Endothelial cell of umbilical vein (primary cell): ENCODE data around the gene RUVBL1. TPM values are rescaled to one million over a fixed set of nuclear protein-coding genes. Genes with fewer than 3 reads are reported as not detected.

Experiments used
- BruUV-seq: library from RNA; stranded (reverse); fragments of 400-500 nt; replicated peaks from 2 replicates; lab custom pipeline; 2021; lab: Mats Ljungman, UMichigan
- CTCF ChIA-PET: fragments of 300-600, 350-600 bp; sonication (Branson Sonifier 250); formaldehyde crosslinking; loops from one replicate; lab custom pipeline; 2021; ENCODE audit warnings: antibody characterized with exemption, inconsistent platforms; lab: Charles Lee
- POLR2A ChIA-PET: fragments of 300-600, 350-600 bp; sonication (Branson Sonifier 250); formaldehyde crosslinking; loops from one replicate; lab custom pipeline; 2021; ENCODE audit warnings: antibody characterized with exemption, inconsistent platforms; lab: Charles Lee
- DNase-seq: peaks from one replicate; pipeline ENCODE4 v3.0.0-alpha.2; 2011; ENCODE audit warnings: low read depth, low spot score
- FAIRE-seq: peaks from 2 replicates; lab custom pipeline; 2011; peaks lifted over from hg19 to GRCh38; lab: Jason Lieb, UNC
- H2AFZ ChIP-seq: 2 replicates; pipeline ENCODE4 v1.6.0; 2012; ENCODE audit warnings: low read depth, low read length, control low read depth, inconsistent platforms
- H3K27ac ChIP-seq: 2 replicates; pipeline ENCODE4 v1.5.1; 2011; ENCODE audit warnings: low read depth, mild to moderate bottlenecking, control low read depth, low read length, moderate library complexity; ENCODE audit not compliant: insufficient read depth
- H3K27me3 ChIP-seq, 2 experiments: 2 replicates each; pipeline versions ENCODE4 v1.6.0 to v1.6.1; 2011; ENCODE audit warnings: low read length in 2 of 2, mixed read lengths in 1 of 2; ENCODE audit not compliant: control insufficient read depth in 2 of 2, insufficient read depth in 2 of 2
- H3K36me3 ChIP-seq, 2 experiments: 2 replicates in 1 of 2; 3 replicates in 1 of 2; pipeline ENCODE4 v1.5.1; 2011; ENCODE audit warnings: low read length in 2 of 2, mild to moderate bottlenecking in 1 of 2, moderate library complexity in 1 of 2; ENCODE audit not compliant: control insufficient read depth in 2 of 2, insufficient read depth in 2 of 2; ENCODE audit errors: extremely low read depth in 1 of 2
- H3K4me1 ChIP-seq: 3 replicates; pipeline ENCODE4 v1.5.1; 2011; ENCODE audit warnings: mild to moderate bottlenecking, low read length; ENCODE audit not compliant: control insufficient read depth, insufficient read depth; ENCODE audit errors: extremely low read depth
- H3K4me2 ChIP-seq: 2 replicates; pipeline ENCODE4 v1.6.1; 2011; ENCODE audit warnings: low read length, control low read depth, mixed read lengths; ENCODE audit not compliant: insufficient read depth
- H3K4me3 ChIP-seq, 3 experiments: fragments of 200-600 bp in 1 of 3; sonication (generic), shearing (Covaris generic) in 1 of 3; replicated peaks in 1 of 3; 2 replicates each; pipeline ENCODE4 v1.5.1; 2011 to 2016; ENCODE audit warnings: control low read depth in 3 of 3, low read length in 3 of 3, mild to moderate bottlenecking in 2 of 3, inconsistent platforms in 1 of 3, low read depth in 1 of 3, moderate library complexity in 1 of 3; ENCODE audit not compliant: insufficient read depth in 1 of 3
- H3K79me2 ChIP-seq: 2 replicates; pipeline ENCODE4 v1.6.0; 2012; ENCODE audit warnings: low read length, inconsistent platforms; ENCODE audit not compliant: control insufficient read depth, insufficient read depth
- H3K9ac ChIP-seq: replicated peaks from 2 replicates; pipeline ENCODE3; 2011; ENCODE audit warnings: low read length, control low read depth; ENCODE audit not compliant: insufficient read depth; ENCODE audit errors: extremely low read depth
- H3K9me1 ChIP-seq: replicated peaks from 3 replicates; pipeline ENCODE4 v1.6.0; 2011; ENCODE audit warnings: mild to moderate bottlenecking, low read length; ENCODE audit not compliant: control insufficient read depth, insufficient read depth; ENCODE audit errors: extremely low read depth
- H3K9me3 ChIP-seq: replicated peaks from 2 replicates; pipeline ENCODE4 v1.5.1; 2012; ENCODE audit warnings: low read length, inconsistent platforms; ENCODE audit not compliant: control insufficient read depth, insufficient read depth
- H4K20me1 ChIP-seq: replicated peaks from 2 replicates; pipeline ENCODE3; 2011; ENCODE audit warnings: mild to moderate bottlenecking, low read length; ENCODE audit not compliant: control insufficient read depth, insufficient read depth; ENCODE audit errors: extremely low read depth
- EZH2 ChIP-seq: IDR thresholded peaks from 2 replicates; pipeline ENCODE4 v1.6.1; 2012; ENCODE audit warnings: borderline replicate concordance, low read depth, mild to moderate bottlenecking, moderate library complexity, low read length, inconsistent platforms; ENCODE audit not compliant: severe bottlenecking
- FOS ChIP-seq: IDR thresholded peaks from 2 replicates; pipeline ENCODE4 v1.6.1; 2011; ENCODE audit warnings: mild to moderate bottlenecking, low read length, moderate library complexity, borderline replicate concordance; ENCODE audit not compliant: insufficient read depth
- GATA2 ChIP-seq: IDR thresholded peaks from 2 replicates; pipeline ENCODE4 v1.7.0; 2011; ENCODE audit warnings: low read depth, mild to moderate bottlenecking, moderate library complexity, mixed read lengths, low read length; ENCODE audit not compliant: insufficient read length, insufficient read depth
- JUN ChIP-seq: IDR thresholded peaks from 2 replicates; pipeline ENCODE4 v1.6.1; 2011; ENCODE audit warnings: borderline replicate concordance, low read depth; ENCODE audit not compliant: insufficient read length, insufficient read depth
- MYC ChIP-seq: IDR thresholded peaks from one replicate; pipeline ENCODE4 v1.6.1; 2011; ENCODE audit warnings: mild to moderate bottlenecking, low read depth, low read length
- dilution Hi-C: fragments of 300-500 bp; cut with MboI; formaldehyde crosslinking; loops from one replicate; pipeline ENCODE4 v1.15.0; 2019; ENCODE audit warnings: low sequenced_read_pairs; ENCODE audit not compliant: extremely low pct_ligation_motif_present
- intact Hi-C: fragments of 100-400 bp; cut with micrococcal nuclease; formaldehyde crosslinking; loops from one replicate; pipeline ENCODE4 v1.10.0; 2022
- polyA plus RNA-seq, 4 experiments: library from polyadenylated mRNA; depleted of rRNA in 3 of 4; stranded (reverse) in 3 of 4; unstranded in 1 of 4; fragments of >200 nt; gene quantifications; 2 replicates each; pipeline versions ENCODE4 v1.2.1 to v1.2.3, GENCODE V29; 2011 to 2012; ENCODE audit warnings: missing spikeins in 1 of 4
- total RNA-seq: library from RNA; stranded (reverse); gene quantifications from 2 replicates; pipeline ENCODE4 v1.2.3, GENCODE V29; 2021
- TF ChIP-seq, protein P1 (sequence below), 2 donors: IDR thresholded peaks; 1 replicate in 1 of 2; 2 replicates in 1 of 2; pipeline ENCODE4 v1.5.1; 2011; ENCODE audit warnings: low read length in 2 of 2, mild to moderate bottlenecking in 2 of 2, moderate library complexity in 2 of 2, control low read depth in 1 of 2, inconsistent platforms in 1 of 2, low read depth in 1 of 2; ENCODE audit not compliant: insufficient read depth in 1 of 2; ENCODE audit errors: extremely low read depth in 1 of 2
- TF ChIP-seq, protein P2 (sequence below): IDR thresholded peaks from 2 replicates; pipeline ENCODE4 v1.6.1; 2011; ENCODE audit not compliant: insufficient read depth, insufficient read length

Gene RUVBL1
- total and polyA plus RNA-seq, 2 donors (not counting 3 experiments of a cell fraction or from before 2014, with no cell fraction given), result 52.5 to 58.5 TPM

- Histone ChIP-seq H3K9me1 (no peaks in the 10 kb centered on the region), H3K4me3 (no peak overlapping the region), H3K4me1 (no peaks in the 10 kb centered on the region), H3K27ac (no peak overlapping the region), H3K9me3 (no peaks in the 10 kb centered on the region), H3K36me3 (no peaks in the 10 kb centered on the region), H2AFZ (no peak overlapping the region), H3K79me2 (no peaks in the 10 kb centered on the region), H3K4me2 (no peak overlapping the region), H4K20me1 (no peaks in the 10 kb centered on the region), H3K27me3 (no peaks in the 10 kb centered on the region), H3K9ac (no peak overlapping the region)
- FAIRE-seq, result no peak
- intact Hi-C loops, result no loop called here
- DNase-seq, result no peak
- POLR2A ChIA-PET, result no interaction called here
- TF ChIP-seq, protein P1, sequence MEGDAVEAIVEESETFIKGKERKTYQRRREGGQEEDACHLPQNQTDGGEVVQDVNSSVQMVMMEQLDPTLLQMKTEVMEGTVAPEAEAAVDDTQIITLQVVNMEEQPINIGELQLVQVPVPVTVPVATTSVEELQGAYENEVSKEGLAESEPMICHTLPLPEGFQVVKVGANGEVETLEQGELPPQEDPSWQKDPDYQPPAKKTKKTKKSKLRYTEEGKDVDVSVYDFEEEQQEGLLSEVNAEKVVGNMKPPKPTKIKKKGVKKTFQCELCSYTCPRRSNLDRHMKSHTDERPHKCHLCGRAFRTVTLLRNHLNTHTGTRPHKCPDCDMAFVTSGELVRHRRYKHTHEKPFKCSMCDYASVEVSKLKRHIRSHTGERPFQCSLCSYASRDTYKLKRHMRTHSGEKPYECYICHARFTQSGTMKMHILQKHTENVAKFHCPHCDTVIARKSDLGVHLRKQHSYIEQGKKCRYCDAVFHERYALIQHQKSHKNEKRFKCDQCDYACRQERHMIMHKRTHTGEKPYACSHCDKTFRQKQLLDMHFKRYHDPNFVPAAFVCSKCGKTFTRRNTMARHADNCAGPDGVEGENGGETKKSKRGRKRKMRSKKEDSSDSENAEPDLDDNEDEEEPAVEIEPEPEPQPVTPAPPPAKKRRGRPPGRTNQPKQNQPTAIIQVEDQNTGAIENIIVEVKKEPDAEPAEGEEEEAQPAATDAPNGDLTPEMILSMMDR (IDR thresholded peaks at IDR 0.05; ENCODE audit: extremely low read depth in 1 of 2, insufficient read depth in 1 of 2, low read depth in 1 of 2, low read length in 2 of 2), result no peak
- TF ChIP-seq GATA2, result no peak
- TF ChIP-seq, protein P2, sequence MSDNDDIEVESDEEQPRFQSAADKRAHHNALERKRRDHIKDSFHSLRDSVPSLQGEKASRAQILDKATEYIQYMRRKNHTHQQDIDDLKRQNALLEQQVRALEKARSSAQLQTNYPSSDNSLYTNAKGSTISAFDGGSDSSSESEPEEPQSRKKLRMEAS, result no peak
- CTCF ChIA-PET, result interaction anchor here (1.1 kb wide), 1 partner anchor 445 kb away, joined by 4 read pairs; no protein-coding TSS in a partner anchor
- dilution Hi-C loops, result no loop called here
- BruUV-seq, result no TSS peak
Measured at GRCh38 chr3:128163432-128163831, 39.8 kb upstream of the RUVBL1 start.

- Histone ChIP-seq H3K9me3 (no peaks in the 10 kb centered on the region), H3K4me3 (no peak overlapping the region), H3K4me2 (no peak overlapping the region), H3K4me1 (no peaks in the 10 kb centered on the region), H3K9me1 (no peaks in the 10 kb centered on the region), H3K27ac (no peak overlapping the region), H3K36me3 (no peaks in the 10 kb centered on the region), H3K9ac (no peak overlapping the region), H3K79me2 (no peaks in the 10 kb centered on the region), H3K27me3 (no peaks in the 10 kb centered on the region), H2AFZ (no peak overlapping the region), H4K20me1 (no peaks in the 10 kb centered on the region)
- TF ChIP-seq EZH2 (no peak), JUN (no peak), MYC (no peak), GATA2 (no peak), FOS (no peak)
- TF ChIP-seq, protein P2, result no peak
- POLR2A ChIA-PET, result no interaction called here
- FAIRE-seq, result no peak
- no peak for DNase-seq
- no TSS peak for BruUV-seq
- intact Hi-C loops (no loop called here), dilution Hi-C loops (no loop called here)
- CTCF ChIA-PET, result interaction anchor here (0.9 to 1.8 kb wide), 4 partner anchors 10 to 448 kb away, joined by 3 to 5 read pairs (median 3); no protein-coding TSS in a partner anchor
Measured at GRCh38 chr3:128160661-128161060, 37.0 kb upstream of the RUVBL1 start.
